HEK293 (cell line): ENCODE results near the gene MYZAP.

Experiments
- CTCF ChIA-PET: fragments of 350-600 bp; formaldehyde crosslinking; extraction: SDS; loops from one replicate; lab custom pipeline; 2021; ENCODE audit warnings: antibody characterized with exemption; lab: Yijun Ruan, JAX
- POLR2A ChIA-PET: fragments of 300-600 bp; formaldehyde crosslinking; extraction: SDS; loops from one replicate; lab custom pipeline; 2020; ENCODE audit warnings: antibody characterized with exemption, inconsistent platforms; lab: Yijun Ruan, JAX
- H3K27ac ChIP-seq: fragments of 200-500 bp; sonication (Bioruptor generic); 2 replicates; pipeline ENCODE4 v1.5.1; 2014; ENCODE audit warnings: low read depth, low read length, control low read depth, inconsistent platforms; ENCODE audit errors: extremely low read depth
- H3K36me3 ChIP-seq, 2 experiments: fragments of 200-500 bp in 1 of 2; sonication (Bioruptor generic) in 1 of 2; 1 replicate in 1 of 2; 2 replicates in 1 of 2; pipeline ENCODE4 v1.5.1; 2014 to 2017; ENCODE audit warnings: inconsistent platforms in 2 of 2, low read length in 2 of 2; ENCODE audit not compliant: control insufficient read depth in 2 of 2, insufficient read depth in 1 of 2
- H3K4me1 ChIP-seq: fragments of 200-500 bp; sonication (Bioruptor generic); 2 replicates; pipeline ENCODE4 v1.5.1; 2014; ENCODE audit warnings: mild to moderate bottlenecking, low read length, inconsistent platforms; ENCODE audit not compliant: control insufficient read depth, insufficient read depth
- H3K4me3 ChIP-seq: 2 replicates; pipeline ENCODE4 v1.5.1; 2011; ENCODE audit warnings: low read depth, mild to moderate bottlenecking, control low read depth, low read length, moderate library complexity
- H3K9me3 ChIP-seq: fragments of 200-500 bp; sonication (Bioruptor generic); 2 replicates; pipeline ENCODE4 v1.5.1; 2014; ENCODE audit warnings: low read depth, low read length, inconsistent platforms; ENCODE audit not compliant: control insufficient read depth, insufficient read depth
- GLI4 ChIP-seq: fragments of 450-650 bp; formaldehyde crosslinking; IDR thresholded peaks from 2 replicates; pipeline ENCODE4 v1.5.1; 2016; ENCODE audit warnings: missing biosample characterization, missing genetic modification characterization
- KLF10 ChIP-seq: fragments of 450-650 bp; IDR thresholded peaks from 2 replicates; pipeline ENCODE4 v1.5.1; 2018; ENCODE audit warnings: missing biosample characterization, mild to moderate bottlenecking, missing genetic modification characterization
- RBAK ChIP-seq: fragments of 450-650 bp; formaldehyde crosslinking; IDR thresholded peaks from 2 replicates; pipeline ENCODE4 v1.5.1; 2016; ENCODE audit warnings: missing biosample characterization, missing genetic modification characterization
- REPIN1 ChIP-seq: fragments of 450-650 bp; formaldehyde crosslinking; IDR thresholded peaks from 2 replicates; pipeline ENCODE4 v1.5.1; 2017; ENCODE audit warnings: missing biosample characterization, missing genetic modification characterization, low read depth
- SCRT1 ChIP-seq: fragments of 450-650 bp; formaldehyde crosslinking; IDR thresholded peaks from 2 replicates; pipeline ENCODE4 v1.5.1; 2016; ENCODE audit warnings: missing biosample characterization, missing genetic modification characterization, borderline replicate concordance
- SCRT2 ChIP-seq: fragments of 450-650 bp; formaldehyde crosslinking; IDR thresholded peaks from 2 replicates; pipeline ENCODE4 v1.5.1; 2016; ENCODE audit warnings: missing biosample characterization, missing genetic modification characterization
- SP3 ChIP-seq: fragments of 450-650 bp; formaldehyde crosslinking; IDR thresholded peaks from 2 replicates; pipeline ENCODE4 v1.5.1; 2016; ENCODE audit warnings: missing biosample characterization, missing genetic modification characterization
- SP7 ChIP-seq: fragments of 450-650 bp; formaldehyde crosslinking; IDR thresholded peaks from 2 replicates; pipeline ENCODE4 v1.5.1; 2016; ENCODE audit warnings: missing biosample characterization, missing genetic modification characterization
- TCF7L2 ChIP-seq: IDR thresholded peaks from 2 replicates; pipeline ENCODE4 v1.6.1; 2011; ENCODE audit warnings: low read depth, mild to moderate bottlenecking, inconsistent platforms, low read length, moderate library complexity, borderline replicate concordance
- YY2 ChIP-seq: fragments of 450-650 bp; formaldehyde crosslinking; IDR thresholded peaks from 2 replicates; pipeline ENCODE4 v1.5.1; 2016; ENCODE audit warnings: missing biosample characterization, missing genetic modification characterization
- ZBTB17 ChIP-seq: fragments of 450-650 bp; formaldehyde crosslinking; IDR thresholded peaks from 2 replicates; pipeline ENCODE4 v1.5.1; 2016; ENCODE audit warnings: missing biosample characterization, missing genetic modification characterization
- ZBTB20 ChIP-seq: fragments of 450-650 bp; formaldehyde crosslinking; IDR thresholded peaks from 2 replicates; pipeline ENCODE4 v1.5.1; 2016; ENCODE audit warnings: missing biosample characterization, missing genetic modification characterization
- ZNF202 ChIP-seq: fragments of 450-650 bp; formaldehyde crosslinking; IDR thresholded peaks from 2 replicates; pipeline ENCODE4 v1.5.1; 2016; ENCODE audit warnings: missing biosample characterization, missing genetic modification characterization, borderline replicate concordance
- ZNF24 ChIP-seq: fragments of 450-650 bp; formaldehyde crosslinking; IDR thresholded peaks from 2 replicates; pipeline ENCODE4 v1.5.1; 2016; ENCODE audit warnings: missing biosample characterization, missing genetic modification characterization
- ZNF302 ChIP-seq: fragments of 450-650 bp; formaldehyde crosslinking; IDR thresholded peaks from 2 replicates; pipeline ENCODE4 v1.5.1; 2016; ENCODE audit warnings: missing biosample characterization, missing genetic modification characterization, low read depth
- ZNF501 ChIP-seq: fragments of 450-650 bp; formaldehyde crosslinking; IDR thresholded peaks from 2 replicates; pipeline ENCODE4 v1.5.1; 2016; ENCODE audit warnings: missing biosample characterization, missing genetic modification characterization
- ZNF544 ChIP-seq: fragments of 450-650 bp; formaldehyde crosslinking; IDR thresholded peaks from 2 replicates; pipeline ENCODE4 v1.5.0; 2017; ENCODE audit warnings: missing biosample characterization, missing genetic modification characterization
- ZNF623 ChIP-seq: fragments of 450-650 bp; formaldehyde crosslinking; IDR thresholded peaks from 2 replicates; pipeline ENCODE4 v1.5.1; 2016; ENCODE audit warnings: missing biosample characterization, missing genetic modification characterization
- ZNF654 ChIP-seq: fragments of 450-650 bp; formaldehyde crosslinking; IDR thresholded peaks from 2 replicates; pipeline ENCODE4 v1.5.1; 2016; ENCODE audit warnings: low read depth, missing biosample characterization, missing genetic modification characterization
- ZNF660 ChIP-seq: fragments of 450-650 bp; IDR thresholded peaks from 2 replicates; pipeline ENCODE4 v1.5.1; 2018; ENCODE audit warnings: missing biosample characterization, mild to moderate bottlenecking, missing genetic modification characterization
- TF ChIP-seq, protein P1 (sequence below): fragments of 450-650 bp; formaldehyde crosslinking; IDR thresholded peaks from 2 replicates; pipeline ENCODE4 v1.5.1; 2016; ENCODE audit warnings: missing biosample characterization, missing genetic modification characterization

The MYZAP gene

DNA sequence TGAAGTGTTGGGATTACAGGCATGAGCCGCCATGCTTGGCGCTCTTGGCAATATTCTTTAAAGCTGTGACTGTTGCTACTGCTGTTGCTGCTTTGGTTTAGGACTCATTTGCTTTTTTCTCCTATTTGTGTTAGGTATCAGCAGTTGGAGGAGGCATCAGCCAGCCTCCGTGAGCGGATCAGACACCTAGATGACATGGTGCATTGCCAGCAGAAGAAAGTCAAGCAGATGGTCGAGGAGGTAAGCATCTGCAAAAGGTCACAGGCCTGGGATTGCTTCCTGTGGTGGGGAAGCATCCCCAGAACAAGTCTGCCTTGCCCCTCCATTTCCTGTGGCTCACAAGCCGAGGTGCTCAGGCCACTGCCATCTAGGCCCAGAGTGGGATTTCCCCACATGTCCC lies 47.6 kb downstream of the MYZAP start:
- no peak overlapping the region for H3K27ac ChIP-seq
- no peak overlapping the region for H3K4me3 ChIP-seq
- H3K9me3 ChIP-seq = no peaks in the 10 kb centered on the region
- no peaks in the 10 kb centered on the region for H3K4me1 ChIP-seq
- no peaks in the 10 kb centered on the region for H3K36me3 ChIP-seq
- POLR2A ChIA-PET = no interaction called here
- CTCF ChIA-PET = interaction anchor here (1.2 kb wide), 1 partner anchor 221 kb away, joined by 3 read pairs; no protein-coding TSS in a partner anchor
- TF ChIP-seq SP3 (tag by site-specific recombination) = no peak
- TF ChIP-seq SCRT1 (tag by site-specific recombination) = no peak
- TF ChIP-seq YY2 (tag by site-specific recombination) = no peak
- no peak for TF ChIP-seq ZBTB20 (tag by site-specific recombination)
- TF ChIP-seq ZNF501 = no peak
- no peak for TF ChIP-seq SCRT2 (tag by site-specific recombination)
- TF ChIP-seq, all 188 proteins: peak for 0

DNA sequence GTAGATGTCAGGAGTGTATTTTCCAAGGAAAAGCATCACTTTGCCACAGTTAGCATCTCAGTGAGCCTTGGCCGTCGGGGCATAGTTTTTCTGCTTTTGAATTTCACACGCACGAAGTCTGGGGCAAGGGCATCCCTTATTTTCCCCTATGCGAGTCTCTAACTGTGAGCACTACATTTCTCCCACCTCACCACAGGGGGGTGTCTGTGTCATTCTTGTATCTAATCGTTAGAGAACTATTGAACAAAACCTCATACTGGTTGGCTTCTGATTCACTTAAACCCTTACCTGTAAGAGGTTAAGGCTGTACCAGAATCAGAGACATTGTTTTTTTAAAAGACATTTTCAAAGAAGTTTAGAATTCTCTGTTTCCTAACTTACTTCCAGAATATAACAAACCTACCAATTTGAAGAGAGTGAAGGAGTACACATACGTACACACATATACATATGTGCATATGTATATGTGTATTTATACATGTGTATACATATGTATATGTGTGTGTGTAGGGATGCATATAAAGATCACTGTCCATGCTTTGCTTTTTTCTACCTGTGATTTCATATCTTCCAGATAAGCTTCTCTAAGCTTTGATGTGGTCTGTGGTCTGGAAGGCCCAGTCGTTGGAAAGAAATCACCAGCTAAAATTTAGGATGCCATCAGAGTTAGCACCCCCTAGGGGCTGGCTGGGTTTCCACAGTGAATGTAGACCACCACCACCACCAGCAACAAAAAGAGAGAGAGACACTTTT lies 49.4 kb downstream of the MYZAP start:
- Histone ChIP-seq H3K4me3 (no peak overlapping the region), H3K9me3 (no peaks in the 10 kb centered on the region), H3K36me3 (no peaks in the 10 kb centered on the region), H3K27ac (no peak overlapping the region), H3K4me1 (no peaks in the 10 kb centered on the region)
- ChIA-PET CTCF (interaction anchor here (0.6 to 2.8 kb wide), 16 partner anchors 8 to 1051 kb away, joined by 3 to 17 read pairs (median 4); no protein-coding TSS in a partner anchor), POLR2A (no interaction called here)
- TF ChIP-seq ZNF623 (no peak), TCF7L2 (no peak), ZBTB17 (no peak), ZNF660 (0 out of 2 replicates have a peak, but pooled peaks have one; percentile 21), ZNF654 (peak; percentile 20)
- TF ChIP-seq, protein P1, sequence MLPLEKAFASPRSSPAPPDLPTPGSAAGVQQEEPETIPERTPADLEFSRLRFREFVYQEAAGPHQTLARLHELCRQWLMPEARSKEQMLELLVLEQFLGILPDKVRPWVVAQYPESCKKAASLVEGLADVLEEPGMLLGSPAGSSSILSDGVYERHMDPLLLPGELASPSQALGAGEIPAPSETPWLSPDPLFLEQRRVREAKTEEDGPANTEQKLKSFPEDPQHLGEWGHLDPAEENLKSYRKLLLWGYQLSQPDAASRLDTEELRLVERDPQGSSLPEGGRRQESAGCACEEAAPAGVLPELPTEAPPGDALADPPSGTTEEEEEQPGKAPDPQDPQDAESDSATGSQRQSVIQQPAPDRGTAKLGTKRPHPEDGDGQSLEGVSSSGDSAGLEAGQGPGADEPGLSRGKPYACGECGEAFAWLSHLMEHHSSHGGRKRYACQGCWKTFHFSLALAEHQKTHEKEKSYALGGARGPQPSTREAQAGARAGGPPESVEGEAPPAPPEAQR (tag by site-specific recombination) = no peak

DNA sequence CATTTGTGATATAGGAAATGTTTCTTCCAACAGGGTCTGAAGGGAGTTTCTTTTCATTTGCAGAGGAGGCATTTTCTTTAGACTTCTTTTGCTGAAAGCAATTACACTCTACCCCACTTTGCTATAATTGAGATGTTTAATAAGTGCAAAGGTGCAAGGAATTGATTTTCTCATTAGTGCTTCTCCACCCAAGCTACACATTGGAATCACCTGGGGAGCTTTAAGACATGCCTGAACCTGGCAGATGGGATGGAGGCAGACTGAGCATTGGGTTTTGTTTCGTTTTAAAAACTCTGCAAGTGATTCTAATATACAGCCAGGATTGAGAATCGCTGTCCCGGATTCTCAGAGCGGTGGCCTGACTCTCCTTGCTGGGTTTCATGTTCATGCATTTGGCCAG lies 52.1 kb downstream of the MYZAP start:
- TF ChIP-seq REPIN1 (tag by site-specific recombination) = no peak
- TF ChIP-seq SP7 = no peak
- TF ChIP-seq GLI4 (tag by site-specific recombination) = no peak
- TF ChIP-seq ZNF660 = no peak
- no peak for TF ChIP-seq RBAK (tag by site-specific recombination)
- TF ChIP-seq ZNF24 (tag by site-specific recombination) = no peak
- no peak for TF ChIP-seq KLF10
- TF ChIP-seq ZNF544 (tag by site-specific recombination) = no peak
- no peak for TF ChIP-seq ZNF202
- no peak for TF ChIP-seq ZNF302 (tag by site-specific recombination)
- Histone ChIP-seq H3K4me3 (no peak overlapping the region), H3K4me1 (no peaks in the 10 kb centered on the region), H3K36me3 (no peaks in the 10 kb centered on the region), H3K27ac (no peak overlapping the region), H3K9me3 (no peaks in the 10 kb centered on the region)
- ChIA-PET POLR2A (no interaction called here), CTCF (interaction anchor here (1.7 to 2.8 kb wide), 2 partner anchors 9 to 11 kb away, joined by 5 to 17 read pairs; no protein-coding TSS in a partner anchor)
